Activated CD4-positive, alpha-beta memory T cell treated with anti-CD3 and anti-CD28 coated beads, Interleukin-2, amount 10 ng/mL, durations not matched to agents 7 days and 5 days (primary cell): ENCODE data around the gene TOR3A. TPM values are rescaled to one million over a fixed set of nuclear protein-coding genes. Genes with fewer than 3 reads are reported as not detected.

Experiments
- CTCF ChIA-PET: fragments of 350-600 bp; sonication (Branson Sonifier 250); formaldehyde crosslinking; loops from one replicate; lab custom pipeline; 2021; ENCODE audit warnings: antibody characterized with exemption, inconsistent platforms; lab: Charles Lee
- POLR2A ChIA-PET: fragments of 350-600 bp; sonication (Branson Sonifier 250); formaldehyde crosslinking; loops from one replicate; lab custom pipeline; 2021; ENCODE audit warnings: antibody characterized with exemption; lab: Charles Lee
- DNase-seq: peaks from one replicate; pipeline ENCODE4 v3.0.0-alpha.2; 2020
- H3K27ac Mint-ChIP-seq: one replicate; pipeline ENCODE4 v1.8.0; 2021; ENCODE audit warnings: mild to moderate bottlenecking, mixed read lengths
- H3K27me3 Mint-ChIP-seq: one replicate; pipeline ENCODE4 v1.8.0; 2021; ENCODE audit warnings: mixed read lengths
- H3K36me3 Mint-ChIP-seq: one replicate; pipeline ENCODE4 v1.8.0; 2021; ENCODE audit warnings: low read depth, mixed read lengths
- H3K4me1 Mint-ChIP-seq: one replicate; pipeline ENCODE4 v1.8.0; 2021; ENCODE audit warnings: mixed read lengths
- H3K4me3 Mint-ChIP-seq: one replicate; pipeline ENCODE4 v1.8.0; 2021; ENCODE audit warnings: mild to moderate bottlenecking, mixed read lengths
- H3K9me3 Mint-ChIP-seq: one replicate; pipeline ENCODE4 v1.8.0; 2021; ENCODE audit warnings: mixed read lengths
- total RNA-seq, 2 experiments: library from RNA; stranded (reverse); gene quantifications; one replicate each; pipeline ENCODE4 v1.2.3, GENCODE V29; 2021

TOR3A gene
- total RNA-seq, 2 experiments from 2014 or later: 47.1 to 51.5 TPM

GRCh38 chr1:179145521-179145920 is 63.7 kb downstream of the TOR3A start:
- no peak for DNase-seq
- ChIA-PET POLR2A (no interaction called here), CTCF (no interaction called here)
- Mint-ChIP-seq H3K4me3 (no peak overlapping the region), H3K27me3 (no peaks in the 10 kb centered on the region), H3K27ac (no peak overlapping the region), H3K4me1 (peaks cover 20% of the 10 kb centered on the region), H3K9me3 (peaks cover 4% of the 10 kb centered on the region), H3K36me3 (no peaks in the 10 kb centered on the region)

Other genes starting within 250 kb of the TOR3A start
- gene ANGPTL1, start 211.0 kb upstream of the TOR3A start, total RNA-seq: not detected
- 10 to 100 TPM; 25.5 to 27.2 TPM for gene FAM20B, start 56.2 kb upstream of the TOR3A start, total RNA-seq
- gene ABL2, start 147.6 kb downstream of the TOR3A start, total RNA-seq: 1 to 10 TPM; 8.6 to 9.3 TPM
- gene SOAT1, start 211.7 kb downstream of the TOR3A start, total RNA-seq: 10 to 100 TPM; 55.7 to 58.3 TPM